ENCODE data around the gene C1orf21. TPM values are rescaled to one million over a fixed set of nuclear protein-coding genes. Genes with fewer than 3 reads are reported as not detected.

C1orf21 gene
- polyA plus RNA-seq, 3 donors: 0.23 to 1.1 (median 0.28) TPM

DNA sequence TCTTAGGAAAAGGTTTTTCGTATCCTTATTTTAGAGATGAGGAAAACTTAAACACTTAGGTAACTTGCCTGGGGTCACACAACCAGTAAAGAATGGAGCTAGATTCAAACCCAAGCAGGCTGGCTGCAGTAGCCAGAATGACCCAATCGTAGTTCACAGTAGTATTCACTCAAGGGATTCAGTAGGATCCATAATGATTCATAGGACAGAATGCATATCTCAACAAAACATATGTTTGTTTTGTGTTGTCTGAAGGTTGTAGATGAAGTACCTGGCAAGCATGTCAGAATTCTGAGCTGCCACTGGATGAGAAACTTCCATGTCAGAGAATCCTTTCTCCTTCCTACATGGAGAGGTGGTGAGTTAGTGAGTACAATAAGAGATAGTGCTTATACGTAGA lies 155.5 kb downstream of the C1orf21 start:
- no peak for DNase-seq
- H3K27me3 ChIP-seq (ENCODE audit: control insufficient read depth in 2 of 2, insufficient read depth in 2 of 2, low read length in 2 of 2): no peaks in the 10 kb centered on the region
- H3K9me3 ChIP-seq (replicated peaks in 1 of 2; ENCODE audit: control insufficient read depth in 1 of 2, insufficient read depth in 1 of 2, low read length in 2 of 2): no peaks in the 10 kb centered on the region
- Mint-ChIP-seq H3K27ac (no peak overlapping the region), H3K4me3 (no peak overlapping the region), H3K36me3 (no peaks in the 10 kb centered on the region), H3K27me3 (ENCODE audit: low read depth in 3 of 3) (no peaks in the 10 kb centered on the region), H3K4me1 (no peaks in the 10 kb centered on the region), H3K9me3 (peaks cover 0 to 14% (median 5%) of the 10 kb centered on the region in 7 donors)
- no peaks in the 10 kb centered on the region for H3K79me2 ChIP-seq (ENCODE audit: insufficient read depth, low read length)
- no peak overlapping the region for H3K4me2 ChIP-seq (replicated peaks; ENCODE audit: extremely low read depth, low read length, poor library complexity, severe bottlenecking)
- H2AFZ ChIP-seq (ENCODE audit: insufficient read depth, low read depth, low read length, poor library complexity, severe bottlenecking): no peak overlapping the region
- no peak overlapping the region for H3K4me3 ChIP-seq (replicated peaks in 1 of 3; ENCODE audit: low read depth in 2 of 3, low read length in 3 of 3)
- intact Hi-C loops (cut with micrococcal nuclease): no loop called here
- TF ChIP-seq CTCF (IDR thresholded peaks at IDR 0.05): no peak
- H4K20me1 ChIP-seq (ENCODE audit: insufficient read depth, low read length): no peaks in the 10 kb centered on the region
- H3K27ac ChIP-seq (ENCODE audit: low read depth in 1 of 2, low read length in 2 of 2): no peak overlapping the region
- H3K36me3 ChIP-seq (replicated peaks in 1 of 2; ENCODE audit: control insufficient read depth in 1 of 2, insufficient read depth in 2 of 2, low read length in 2 of 2): no peaks in the 10 kb centered on the region
- no CpG with 5 or more reads among the region's 3 CpGs for WGBS (ENCODE audit: insufficient coverage)
- no peaks in the 10 kb centered on the region for H3K4me1 ChIP-seq (ENCODE audit: control insufficient read depth in 1 of 2, insufficient read depth in 2 of 2, low read length in 2 of 2)
- H3K9ac ChIP-seq (ENCODE audit: insufficient read depth, low read length, poor library complexity, severe bottlenecking): no peak overlapping the region

DNA sequence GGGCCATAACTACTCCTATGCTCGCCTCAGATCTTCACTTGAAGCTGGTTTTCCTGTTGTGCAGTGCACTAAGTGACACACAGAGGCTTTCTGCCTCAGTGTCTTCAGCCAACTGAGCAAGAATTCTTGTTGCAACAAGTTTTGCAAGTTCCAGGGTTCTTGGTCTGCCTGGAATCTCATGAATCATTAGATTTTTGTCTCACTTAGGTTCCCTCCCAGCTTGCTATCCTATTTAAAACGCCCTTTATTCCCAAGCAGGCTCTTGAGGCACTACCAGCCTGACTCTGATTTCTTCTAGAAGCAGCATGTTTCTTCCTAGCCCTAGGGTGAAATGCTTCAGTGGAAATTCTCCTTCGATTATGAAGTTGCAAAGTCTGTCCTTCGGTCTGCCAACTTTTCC lies 158.8 kb downstream of the C1orf21 start:
- Mint-ChIP-seq H3K4me3 (no peak overlapping the region), H3K27ac (no peak overlapping the region), H3K9me3 (peaks cover 0 to 3% (median 0%) of the 10 kb centered on the region in 7 donors), H3K4me1 (no peaks in the 10 kb centered on the region), H3K36me3 (no peaks in the 10 kb centered on the region), H3K27me3 (ENCODE audit: low read depth in 3 of 3) (no peaks in the 10 kb centered on the region)
- H3K27ac ChIP-seq (ENCODE audit: low read depth in 1 of 2, low read length in 2 of 2): no peak overlapping the region
- intact Hi-C loops (cut with micrococcal nuclease): no loop called here
- no peaks in the 10 kb centered on the region for H3K36me3 ChIP-seq (replicated peaks in 1 of 2; ENCODE audit: control insufficient read depth in 1 of 2, insufficient read depth in 2 of 2, low read length in 2 of 2)
- H3K4me3 ChIP-seq (replicated peaks in 1 of 3; ENCODE audit: low read depth in 2 of 3, low read length in 3 of 3): no peak overlapping the region
- no peaks in the 10 kb centered on the region for H3K9me3 ChIP-seq (replicated peaks in 1 of 2; ENCODE audit: control insufficient read depth in 1 of 2, insufficient read depth in 1 of 2, low read length in 2 of 2)
- H2AFZ ChIP-seq (ENCODE audit: insufficient read depth, low read depth, low read length, poor library complexity, severe bottlenecking): no peak overlapping the region
- no peak overlapping the region for H3K9ac ChIP-seq (ENCODE audit: insufficient read depth, low read length, poor library complexity, severe bottlenecking)
- no peaks in the 10 kb centered on the region for H3K27me3 ChIP-seq (ENCODE audit: control insufficient read depth in 2 of 2, insufficient read depth in 2 of 2, low read length in 2 of 2)
- no peak overlapping the region for H3K4me2 ChIP-seq (replicated peaks; ENCODE audit: extremely low read depth, low read length, poor library complexity, severe bottlenecking)
- TF ChIP-seq CTCF (IDR thresholded peaks at IDR 0.05): no peak
- 94% methylated on average over 2 of the region's 4 CpGs for WGBS (ENCODE audit: insufficient coverage)
- no peak for DNase-seq
- no peaks in the 10 kb centered on the region for H3K4me1 ChIP-seq (ENCODE audit: control insufficient read depth in 1 of 2, insufficient read depth in 2 of 2, low read length in 2 of 2)
- H4K20me1 ChIP-seq (ENCODE audit: insufficient read depth, low read length): no peaks in the 10 kb centered on the region
- H3K79me2 ChIP-seq (ENCODE audit: insufficient read depth, low read length): no peaks in the 10 kb centered on the region
